HepG2 (cell line): ENCODE results near the gene STIMATE. TPM values are rescaled to one million over a fixed set of nuclear protein-coding genes. Genes with fewer than 3 reads are reported as not detected.

Experiments used
- ARID5B ChIP-seq: IDR thresholded peaks from 2 replicates; pipeline ENCODE4 v1.4.0; 2020; ENCODE audit warnings: mild to moderate bottlenecking, missing genetic modification reagents
- ATAD3A ChIP-seq: sonication (generic); formaldehyde crosslinking; IDR thresholded peaks from 2 replicates; pipeline ENCODE4 v1.4.0; 2020; ENCODE audit warnings: missing genetic modification reagents
- ATF4 ChIP-seq, 2 experiments: fragments of 450-650 bp in 1 of 2; sonication (generic) in 1 of 2; formaldehyde crosslinking; IDR thresholded peaks; 2 replicates each; pipeline versions ENCODE4 v1.5.0 to v1.8.0; 2020 to 2022; ENCODE audit warnings: mild to moderate bottlenecking in 1 of 2, missing genetic modification reagents in 1 of 2
- CBX2 ChIP-seq, 2 experiments: fragments of 200-600 bp in 1 of 2; sonication (generic); formaldehyde crosslinking in 1 of 2; IDR thresholded peaks; 2 replicates each; pipeline versions ENCODE4 v1.7.0 to v1.8.1; 2018 to 2022; ENCODE audit warnings: low read depth in 2 of 2, low read length in 1 of 2, mild to moderate bottlenecking in 1 of 2, missing genetic modification reagents in 1 of 2
- E2F5 ChIP-seq: sonication (generic); formaldehyde crosslinking; conservative IDR thresholded peaks from 2 replicates; pipeline ENCODE4 v1.4.0; 2020; ENCODE audit warnings: missing genetic modification reagents
- HNF1B ChIP-seq: sonication (generic); formaldehyde crosslinking; IDR thresholded peaks from 2 replicates; pipeline ENCODE4 v1.5.1; 2020; ENCODE audit warnings: mild to moderate bottlenecking, moderate library complexity, missing genetic modification reagents
- HNRNPLL ChIP-seq: fragments of 200-400 bp; formaldehyde crosslinking; IDR thresholded peaks from 2 replicates; pipeline ENCODE4 v1.6.1; 2017; ENCODE audit warnings: mild to moderate bottlenecking, low read depth, low read length; ENCODE audit not compliant: poor library complexity, severe bottlenecking
- MIXL1 ChIP-seq: IDR thresholded peaks from 2 replicates; pipeline ENCODE4 v1.6.1; 2016
- SMAD1 ChIP-seq: sonication (generic); formaldehyde crosslinking; IDR thresholded peaks from 2 replicates; pipeline ENCODE4 v1.4.0; 2020; ENCODE audit warnings: missing genetic modification reagents, low read depth, mild to moderate bottlenecking, borderline replicate concordance
- SMARCE1 ChIP-seq: fragments of 450-650 bp; IDR thresholded peaks from 2 replicates; pipeline ENCODE4 v1.6.1; 2017; ENCODE audit warnings: borderline replicate concordance
- THAP11 ChIP-seq: IDR thresholded peaks from 2 replicates; pipeline ENCODE4 v1.6.1; 2016; ENCODE audit warnings: missing biosample characterization, missing genetic modification reagents
- ZFP41 ChIP-seq: sonication (generic); formaldehyde crosslinking; IDR thresholded peaks from 2 replicates; pipeline ENCODE4 v1.4.0; 2020; ENCODE audit warnings: mild to moderate bottlenecking, missing genetic modification reagents, borderline replicate concordance
- ZFX ChIP-seq: sonication (generic); formaldehyde crosslinking; IDR thresholded peaks from 2 replicates; pipeline ENCODE4 v1.4.0; 2020; ENCODE audit warnings: mild to moderate bottlenecking, low read depth, missing genetic modification reagents, moderate library complexity
- ZNF121 ChIP-seq: sonication (generic); formaldehyde crosslinking; IDR thresholded peaks from 2 replicates; pipeline ENCODE4 v1.5.0; 2020; ENCODE audit warnings: mild to moderate bottlenecking, missing genetic modification reagents
- ZNF432 ChIP-seq: sonication (generic); formaldehyde crosslinking; IDR thresholded peaks from 2 replicates; pipeline ENCODE4 v1.5.0; 2020; ENCODE audit warnings: missing genetic modification reagents, mild to moderate bottlenecking, borderline replicate concordance
- ZNF44 ChIP-seq: sonication (generic); formaldehyde crosslinking; IDR thresholded peaks from 2 replicates; pipeline ENCODE4 v1.5.1; 2020; ENCODE audit warnings: mild to moderate bottlenecking, missing genetic modification reagents
- ZNF574 ChIP-seq: sonication (generic); formaldehyde crosslinking; IDR thresholded peaks from 2 replicates; pipeline ENCODE4 v1.4.0; 2020; ENCODE audit warnings: missing genetic modification reagents
- ZNF644 ChIP-seq: IDR thresholded peaks from 2 replicates; pipeline ENCODE4 v1.6.1; 2016; ENCODE audit warnings: low read depth
- ZNF75D ChIP-seq: sonication (generic); formaldehyde crosslinking; IDR thresholded peaks from 2 replicates; pipeline ENCODE4 v1.8.1; 2023; ENCODE audit warnings: missing genetic modification reagents, mild to moderate bottlenecking, borderline replicate concordance
- ZNF83 ChIP-seq: sonication (generic); formaldehyde crosslinking; IDR thresholded peaks from 2 replicates; pipeline ENCODE4 v1.4.0; 2020; ENCODE audit warnings: missing genetic modification reagents, mild to moderate bottlenecking, borderline replicate concordance
- polyA plus RNA-seq, 8 experiments: library from polyadenylated mRNA; depleted of rRNA in 3 of 8; stranded (reverse) in 7 of 8; unstranded in 1 of 8; fragments of >200 nt; fragmentation: Illumina TruSeq in 4 of 8; extraction: Trizol in 4 of 8; gene quantifications; 2 replicates each; pipeline versions ENCODE4 v1.2.1 to v1.2.3, GENCODE V29; 2011 to 2016; ENCODE audit warnings: low read depth in 4 of 8, missing spikeins in 1 of 8, mixed read lengths in 1 of 8; ENCODE audit not compliant: insufficient read depth in 1 of 8
- total RNA-seq, 5 experiments: library from RNA; depleted of rRNA; stranded (reverse); fragments of >200 nt; fragmentation: Illumina TruSeq; extraction: Trizol; gene quantifications; 2 replicates each; pipeline ENCODE4 v1.2.3, GENCODE V29; 2016; ENCODE audit warnings: low read depth in 1 of 5

STIMATE gene
- total and polyA plus RNA-seq, 2 of the 13 experiments (the other 11 are each of a cell fraction or from before 2014, with no cell fraction given), result 5.7 to 11.7 TPM

- TF ChIP-seq HNF1B (CRISPR knock-in tag), result peak; percentile 94
- TF ChIP-seq SMARCE1, result no peak
- peak; percentile 30; the same call in 1 of the 2 replicates for TF ChIP-seq ZFX (CRISPR knock-in tag)
- no peak for TF ChIP-seq CBX2 (IDR thresholded peaks at IDR 0.05; ENCODE audit: low read depth, low read length)
- TF ChIP-seq CBX2 (CRISPR knock-in tag; IDR thresholded peaks at IDR 0.05; ENCODE audit: low read depth), result no peak
- TF ChIP-seq ZNF644, result 0 out of 2 replicates have a peak, but pooled peaks have one; percentile 28
- TF ChIP-seq MIXL1 (CRISPR knock-in tag), result 0 out of 2 replicates have a peak, but pooled peaks have one; percentile 18
- TF ChIP-seq THAP11, result peak; percentile 29; the same call in 1 of the 2 replicates
- no peak for TF ChIP-seq ZNF83 (CRISPR knock-in tag)
- no peak for TF ChIP-seq HNRNPLL
- TF ChIP-seq ZFP41 (CRISPR knock-in tag), result no peak
- no peak for TF ChIP-seq SMAD1 (CRISPR knock-in tag)
- no peak for TF ChIP-seq ATF4 (CRISPR knock-in tag; IDR thresholded peaks at IDR 0.05)
- TF ChIP-seq ATAD3A (CRISPR knock-in tag), result no peak
- no peak for TF ChIP-seq E2F5
- TF ChIP-seq ZNF432 (CRISPR knock-in tag), result no peak
- no peak for TF ChIP-seq ZNF44 (CRISPR knock-in tag)
- TF ChIP-seq ZNF75D, result no peak
- TF ChIP-seq ZNF574 (CRISPR knock-in tag), result peak; percentile 43
- no peak for TF ChIP-seq ZNF121 (CRISPR knock-in tag)
- TF ChIP-seq ARID5B (CRISPR knock-in tag), result peak; percentile 55
Measured at GRCh38 chr3:52827866-52828376, 69.4 kb downstream of the STIMATE start (continued).
